Islet of Langerhans (tissue), 1 donor: ENCODE measurements around the gene PCDHGA9.
"Not testable (repeated sequence)": the region's sequence is repeated elsewhere in the genome, so short reads cannot be mapped to it uniquely, and the experiment has no call there.

Source experiments
- FAIRE-seq: peaks from one replicate; lab custom pipeline; 2011; peaks lifted over from hg19 to GRCh38; lab: Jason Lieb, UNC

PCDHGA9 gene

GRCh38 chr5:141414548-141415274 lies 12.1 kb downstream of the PCDHGA9 start:
- FAIRE-seq = not testable (repeated sequence)

DNA sequence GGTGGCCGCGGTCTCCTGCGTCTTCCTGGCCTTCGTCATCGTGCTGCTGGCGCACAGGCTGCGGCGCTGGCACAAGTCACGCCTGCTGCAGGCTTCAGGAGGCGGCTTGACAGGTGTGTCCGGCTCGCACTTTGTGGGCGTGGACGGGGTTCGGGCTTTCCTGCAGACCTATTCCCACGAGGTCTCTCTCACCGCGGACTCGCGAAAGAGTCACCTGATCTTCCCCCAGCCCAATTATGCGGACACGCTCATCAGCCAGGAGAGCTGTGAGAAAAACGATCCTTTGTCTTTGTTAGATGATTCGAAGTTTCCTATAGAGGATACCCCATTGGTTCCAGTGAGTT lies 12.7 kb downstream of the PCDHGA9 start:
- FAIRE-seq = not testable (repeated sequence)

GRCh38 chr5:141417494-141418172 lies 15.1 kb downstream of the PCDHGA9 start, which contains the start of gene PCDHGB7:
PCDHGB7 (plus strand) TSS chr5:141417677; CDS start chr5:141417860, 183 bp downstream.
- not testable (repeated sequence) for FAIRE-seq

DNA sequence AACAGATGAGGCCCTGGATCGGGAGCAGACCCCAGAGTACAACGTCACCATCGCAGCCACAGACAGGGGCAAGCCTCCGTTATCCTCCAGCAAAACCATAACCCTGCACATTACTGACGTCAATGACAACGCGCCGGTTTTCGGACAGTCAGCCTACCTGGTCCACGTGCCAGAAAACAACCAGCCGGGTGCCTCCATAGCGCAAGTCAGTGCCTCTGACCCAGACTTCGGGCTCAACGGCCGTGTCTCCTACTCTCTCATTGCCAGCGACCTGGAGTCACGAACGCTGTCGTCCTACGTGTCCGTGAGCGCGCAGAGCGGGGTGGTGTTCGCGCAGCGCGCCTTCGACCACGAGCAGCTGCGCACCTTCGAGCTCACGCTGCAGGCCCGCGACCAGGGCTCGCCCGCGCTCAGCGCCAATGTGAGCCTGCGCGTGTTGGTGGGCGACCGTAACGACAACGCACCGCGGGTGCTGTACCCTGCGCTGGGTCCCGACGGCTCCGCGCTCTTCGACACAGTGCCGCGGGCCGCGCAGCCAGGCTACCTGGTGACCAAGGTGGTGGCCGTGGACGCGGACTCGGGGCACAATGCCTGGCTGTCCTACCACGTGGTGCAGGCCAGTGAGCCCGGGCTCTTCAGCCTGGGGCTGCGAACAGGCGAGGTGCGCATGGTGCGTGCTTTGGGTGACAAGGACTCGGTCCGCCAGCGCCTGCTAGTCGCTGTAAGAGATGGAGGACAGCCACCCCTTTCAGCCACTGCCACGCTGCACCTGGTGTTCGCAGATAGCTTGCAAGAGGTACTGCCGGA lies 16.7 kb downstream of the PCDHGA9 start:
- no peak for FAIRE-seq

DNA sequence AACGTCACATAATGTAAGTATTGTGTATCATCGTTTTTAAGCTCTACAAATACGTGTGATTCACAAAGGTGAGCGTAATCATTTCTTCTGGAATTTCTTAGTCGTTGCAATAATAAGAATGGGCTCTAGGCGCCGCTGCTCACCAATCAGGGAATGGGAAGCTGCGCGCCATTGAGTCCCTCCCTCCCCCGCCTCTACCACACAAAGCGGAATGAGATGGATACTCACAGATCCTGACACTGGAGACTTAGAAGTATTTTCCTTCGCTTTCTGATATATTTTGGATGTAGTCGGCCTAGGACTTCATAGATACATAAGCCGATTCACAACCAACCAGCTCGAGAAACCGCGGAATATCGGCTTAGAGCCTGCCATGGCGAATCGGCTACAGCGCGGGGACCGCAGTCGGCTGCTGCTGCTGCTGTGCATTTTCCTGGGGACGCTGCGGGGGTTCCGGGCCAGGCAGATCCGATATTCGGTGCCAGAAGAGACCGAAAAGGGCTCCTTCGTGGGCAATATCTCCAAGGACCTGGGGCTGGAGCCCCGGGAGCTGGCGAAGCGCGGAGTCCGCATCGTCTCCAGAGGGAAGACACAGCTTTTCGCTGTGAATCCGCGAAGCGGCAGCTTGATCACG lies 18.4 kb downstream of the PCDHGA9 start, which contains the start of gene PCDHGA11:
TSS of gene PCDHGA11 (plus strand) at position 197 of the 634 bp plus-strand sequence. CDS start at position 374, 177 bp downstream.
- FAIRE-seq = no peak

DNA sequence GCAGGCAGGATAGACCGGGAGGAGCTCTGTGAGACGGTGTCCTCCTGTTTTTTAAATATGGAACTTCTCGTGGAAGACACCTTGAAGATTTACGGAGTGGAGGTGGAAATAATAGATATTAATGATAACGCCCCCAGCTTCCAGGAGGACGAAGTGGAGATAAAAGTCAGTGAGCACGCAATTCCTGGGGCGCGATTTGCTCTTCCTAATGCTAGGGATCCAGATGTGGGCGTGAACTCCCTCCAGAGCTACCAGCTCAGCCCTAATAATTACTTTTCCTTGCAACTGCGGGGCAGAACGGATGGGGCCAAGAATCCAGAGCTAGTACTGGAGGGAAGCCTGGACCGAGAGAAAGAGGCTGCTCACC lies 18.9 kb downstream of the PCDHGA9 start:
- FAIRE-seq = no peak

DNA sequence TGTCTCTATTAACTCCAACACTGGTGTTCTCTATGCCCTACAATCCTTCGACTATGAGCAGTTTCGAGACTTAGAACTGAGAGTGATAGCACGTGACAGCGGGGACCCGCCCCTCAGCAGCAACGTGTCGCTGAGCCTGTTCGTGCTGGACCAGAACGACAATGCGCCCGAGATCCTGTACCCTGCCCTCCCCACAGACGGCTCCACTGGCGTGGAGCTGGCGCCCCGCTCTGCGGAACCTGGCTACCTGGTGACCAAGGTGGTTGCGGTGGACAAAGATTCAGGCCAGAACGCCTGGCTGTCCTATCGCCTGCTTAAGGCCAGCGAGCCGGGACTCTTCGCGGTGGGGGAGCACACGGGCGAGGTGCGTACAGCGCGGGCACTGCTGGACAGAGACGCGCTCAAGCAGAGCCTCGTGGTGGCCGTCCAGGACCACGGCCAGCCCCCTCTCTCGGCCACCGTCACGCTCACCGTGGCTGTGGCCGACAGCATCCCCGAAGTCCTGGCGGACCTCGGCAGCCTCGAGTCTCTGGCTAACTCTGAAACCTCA lies 20.2 kb downstream of the PCDHGA9 start:
- no peak for FAIRE-seq

DNA sequence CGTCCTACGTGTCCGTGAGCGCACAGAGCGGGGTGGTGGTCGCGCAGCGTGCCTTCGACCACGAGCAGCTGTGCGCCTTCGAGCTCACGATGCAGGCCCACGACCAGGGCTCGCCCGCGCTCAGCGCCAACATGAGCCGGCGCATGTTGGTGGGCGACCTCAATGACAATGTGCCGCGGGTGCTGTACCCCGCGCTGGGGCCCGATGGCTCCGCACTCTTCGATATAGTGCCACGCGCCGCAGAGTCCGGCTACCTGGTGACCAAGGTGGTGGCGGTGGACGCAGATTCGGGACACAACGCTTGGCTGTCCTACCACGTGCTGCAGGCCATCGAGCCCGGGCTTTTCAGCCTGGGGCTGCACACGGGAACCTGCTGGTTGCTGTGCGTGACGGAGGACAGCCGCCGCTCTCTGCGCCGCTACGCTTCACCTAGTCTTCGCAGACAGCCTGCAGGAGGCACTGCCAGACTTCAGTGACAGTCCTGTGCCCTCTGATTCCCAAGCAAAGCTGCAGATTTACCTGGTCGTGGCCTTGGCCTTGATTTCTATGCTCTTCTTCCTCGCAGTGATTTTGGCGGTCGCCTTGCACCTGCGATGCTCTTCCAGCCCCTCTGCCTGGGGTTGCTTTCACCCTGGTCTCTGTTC lies 25.3 kb downstream of the PCDHGA9 start:
- FAIRE-seq = no peak

GRCh38 chr5:141430332-141431113 lies 27.9 kb downstream of the PCDHGA9 start, which contains the start of gene PCDHGA12:
PCDHGA12 (plus strand) TSS chr5:141430507; CDS start chr5:141430760, 253 bp downstream.
- no peak for FAIRE-seq

GRCh38 chr5:141431286-141431685 lies 28.7 kb downstream of the PCDHGA9 start:
- no peak for FAIRE-seq

GRCh38 chr5:141432308-141432707 lies 29.7 kb downstream of the PCDHGA9 start:
- FAIRE-seq = not testable (repeated sequence)

GRCh38 chr5:141432726-141433125 lies 30.1 kb downstream of the PCDHGA9 start:
- not testable (repeated sequence) for FAIRE-seq

- FAIRE-seq = no peak
These were observed 31.4 kb downstream of the PCDHGA9 start for GRCh38 chr5:141434006-141434405.

- no peak for FAIRE-seq
These were observed 34.6 kb downstream of the PCDHGA9 start for GRCh38 chr5:141437221-141437620.

- no peak for FAIRE-seq
These were observed 37.0 kb downstream of the PCDHGA9 start for GRCh38 chr5:141439411-141440141.

GRCh38 chr5:141440341-141440740 lies 37.8 kb downstream of the PCDHGA9 start:
- no peak for FAIRE-seq

DNA sequence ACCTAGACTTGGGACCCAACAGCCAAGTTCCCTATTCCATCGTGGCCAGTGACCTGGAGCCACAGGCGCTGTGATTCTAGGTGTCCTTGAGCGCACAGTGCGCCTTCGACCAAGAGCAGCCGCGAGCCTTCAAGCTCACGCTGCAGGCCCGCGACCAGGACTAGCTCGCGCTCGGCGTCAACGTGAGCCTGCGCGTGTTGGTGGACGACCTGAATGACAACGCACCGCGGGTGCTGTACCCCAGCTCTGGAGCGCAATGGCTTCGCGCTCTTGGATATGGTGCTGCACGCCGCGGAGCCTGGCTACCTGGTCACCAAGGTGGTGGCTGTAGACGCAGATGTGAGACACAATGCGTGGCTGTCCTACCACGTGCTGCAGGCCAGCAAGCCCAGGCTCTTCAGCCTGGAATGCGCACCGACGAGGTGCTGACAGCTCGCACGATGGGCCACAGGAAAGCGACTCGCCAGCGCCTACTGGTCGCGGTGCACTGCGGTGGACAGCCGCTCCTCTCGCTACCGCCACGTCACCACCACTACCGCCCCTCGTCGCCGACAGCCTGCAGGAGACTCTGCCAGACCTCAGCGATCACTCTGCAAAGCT lies 39.1 kb downstream of the PCDHGA9 start:
- FAIRE-seq = no peak
